ENCODE results near the gene ZFAND2A.

ZFAND2A gene

DNA sequence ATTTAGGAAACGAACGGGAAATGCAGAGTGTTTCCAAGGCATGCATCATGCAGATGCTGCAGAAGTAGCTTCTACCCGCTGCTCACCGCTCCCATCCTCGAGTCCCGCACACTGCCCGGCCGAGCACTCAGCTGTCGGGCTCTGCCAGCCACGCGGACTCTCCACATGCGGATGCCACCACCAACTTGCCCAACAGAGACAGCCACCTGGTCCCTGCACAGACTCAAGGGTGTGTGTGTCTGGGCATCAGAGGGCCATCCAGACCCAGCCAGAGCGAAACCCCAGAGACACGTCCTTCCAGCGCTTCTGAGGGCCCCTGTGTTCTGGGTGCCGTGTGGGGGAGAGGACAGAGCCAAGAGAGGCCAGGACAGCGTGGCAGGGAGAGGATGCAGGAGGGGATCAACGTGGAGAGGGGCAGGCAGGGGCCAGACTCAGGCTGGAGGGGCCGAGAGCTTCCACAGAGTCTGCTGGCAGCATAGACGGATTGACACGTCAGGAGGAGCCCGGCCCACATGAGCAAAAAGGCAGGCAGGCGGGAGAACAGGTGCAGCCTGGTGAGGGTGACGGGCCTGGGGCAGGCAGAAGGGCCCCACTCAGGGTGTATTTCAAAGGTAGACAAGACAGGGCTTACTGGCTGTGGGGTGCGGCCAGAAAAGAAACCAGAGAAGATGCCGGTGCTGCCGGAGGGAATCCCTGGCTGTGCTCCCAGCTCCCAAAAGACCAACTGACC lies 53.8 kb downstream of the ZFAND2A start:
- no peak for DNase-seq

DNA sequence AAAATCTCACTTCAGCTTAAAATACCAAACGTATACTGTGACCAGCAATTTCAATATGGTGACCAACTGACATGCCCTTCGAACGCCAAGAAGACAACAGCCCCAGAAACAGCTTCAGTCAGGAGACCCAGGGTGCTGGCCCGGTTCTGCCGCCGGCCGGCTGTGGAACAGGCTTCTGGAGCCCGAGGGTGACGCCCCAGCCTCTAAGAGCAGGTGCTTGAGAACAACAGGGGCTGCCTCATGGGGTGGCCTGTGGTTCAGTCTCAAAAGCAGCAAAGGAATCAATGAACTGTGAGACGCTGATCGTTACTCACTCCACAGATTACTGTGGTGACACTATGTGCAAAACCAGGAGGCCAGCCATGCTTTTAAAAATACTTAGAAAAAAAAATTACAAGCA lies 54.8 kb downstream of the ZFAND2A start:
- no peak for DNase-seq

DNA sequence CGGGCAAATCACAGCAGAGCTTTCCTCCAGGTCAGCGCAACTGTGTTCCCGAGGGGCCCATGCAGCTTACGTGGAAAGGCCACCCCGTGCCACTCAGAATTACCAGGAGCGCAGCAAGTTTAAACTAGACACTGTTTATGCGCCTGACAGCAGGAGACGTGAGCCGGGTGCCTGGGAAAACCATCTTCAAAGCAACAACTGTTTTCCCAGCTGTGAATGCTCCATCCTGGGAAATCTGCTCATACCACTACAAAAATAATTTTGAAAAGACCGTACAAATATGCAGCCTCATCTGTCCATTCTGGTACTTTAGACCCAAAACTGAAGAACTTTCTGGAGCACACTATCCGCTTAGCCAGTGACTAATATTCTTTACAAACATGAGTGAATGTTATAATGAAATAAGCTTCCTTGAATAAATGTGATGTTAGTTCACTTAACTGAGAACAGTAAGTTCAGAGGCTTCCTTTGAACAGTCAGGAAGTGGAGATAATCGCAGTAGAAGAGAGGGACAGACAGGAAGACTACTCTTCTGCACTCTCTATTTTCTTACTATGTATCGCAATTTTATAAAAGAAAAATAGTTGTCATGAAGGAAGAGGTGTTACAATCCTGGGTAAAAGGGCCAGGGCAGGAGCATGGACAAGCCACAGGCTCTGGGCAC lies 55.3 kb downstream of the ZFAND2A start:
- no peak for DNase-seq

DNA sequence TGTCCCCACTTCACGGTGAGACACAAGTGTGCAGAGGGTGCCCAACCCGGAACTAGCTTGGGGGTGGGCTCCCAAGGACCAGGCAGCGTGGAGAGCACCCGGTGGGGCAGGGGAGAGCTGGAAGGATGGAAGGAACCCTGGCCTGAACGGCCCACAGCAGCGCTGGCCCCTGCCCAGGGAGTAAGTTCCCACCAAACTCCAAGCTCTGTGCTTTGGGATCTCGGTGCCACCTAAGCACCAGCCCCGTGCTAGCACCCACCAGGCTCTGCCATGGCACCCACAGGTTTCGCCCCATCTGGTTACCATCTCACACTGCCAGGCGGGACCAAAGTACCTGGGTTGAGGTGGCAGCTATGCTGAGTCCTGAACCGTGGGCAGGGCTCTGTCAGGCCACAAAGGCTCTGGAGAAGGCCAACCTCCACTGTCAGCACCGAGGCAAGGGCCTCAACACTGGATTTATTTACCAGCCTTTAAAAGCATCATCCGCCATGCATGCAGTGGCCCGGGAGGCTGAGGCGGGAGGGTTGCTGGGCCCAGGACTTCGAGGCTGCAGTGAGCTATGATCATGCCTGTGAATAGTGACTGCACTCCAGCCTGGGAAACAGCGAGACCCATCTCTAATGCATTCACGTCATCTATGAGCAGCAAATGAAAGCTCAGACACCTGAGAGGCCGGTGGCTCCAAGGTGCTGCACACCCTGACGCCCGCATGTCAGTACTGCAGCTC lies 56.0 kb downstream of the ZFAND2A start:
- DNase-seq: no peak

DNA sequence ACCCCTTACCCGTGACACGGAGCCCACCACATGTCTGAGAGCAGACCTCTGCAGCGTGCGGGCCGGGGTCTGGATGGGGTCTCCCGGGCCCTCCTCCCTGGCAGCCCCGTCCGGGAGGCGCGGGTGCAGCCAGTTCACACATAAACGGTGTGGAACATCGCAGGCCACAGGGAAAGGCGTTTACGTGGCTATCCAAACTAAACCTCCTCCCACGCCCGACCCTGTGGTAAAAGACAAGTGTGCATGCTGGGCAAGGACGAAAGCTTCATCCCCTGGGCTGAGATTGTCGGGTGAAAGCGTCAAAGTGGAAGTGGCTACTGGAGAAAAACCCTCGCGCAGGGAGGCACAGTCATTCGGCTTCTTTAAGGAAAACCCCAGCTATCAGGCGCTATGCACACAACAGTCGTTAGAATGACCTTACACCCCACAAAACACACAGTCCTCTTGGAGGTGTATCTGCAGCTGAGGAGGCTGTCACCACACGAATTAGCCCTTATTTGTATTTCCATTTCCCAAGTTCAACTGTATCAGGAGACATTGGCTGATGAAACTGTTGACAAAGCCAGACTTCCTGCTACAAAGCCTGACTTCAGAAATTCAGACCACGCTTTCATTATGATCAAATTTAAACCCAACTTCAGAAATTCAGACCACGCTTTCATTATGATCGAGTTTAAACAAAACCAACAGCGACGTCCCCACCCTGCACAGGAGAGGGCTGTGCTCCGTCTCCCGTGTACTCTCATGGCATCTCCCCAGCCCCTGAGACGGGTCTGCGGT lies 56.8 kb downstream of the ZFAND2A start:
- DNase-seq: no peak
